Endothelial cell (in vitro differentiated cells): ENCODE measurements around the gene PRADC1. TPM values are rescaled to one million over a fixed set of nuclear protein-coding genes. Genes with fewer than 3 reads are reported as not detected.

Experiments used
- DNase-seq: peaks from one replicate; pipeline ENCODE4 v3.0.0; 2021; ENCODE audit warnings: low spot score
- H3K27ac Mint-ChIP-seq: one replicate; pipeline ENCODE4 v1.8.0; 2021; ENCODE audit warnings: mixed read lengths, inconsistent platforms; ENCODE audit not compliant: unreplicated experiment
- H3K27me3 Mint-ChIP-seq: one replicate; pipeline ENCODE4 v1.8.0; 2021; ENCODE audit warnings: mild to moderate bottlenecking, moderate library complexity, mixed read lengths, inconsistent platforms; ENCODE audit not compliant: unreplicated experiment
- H3K36me3 Mint-ChIP-seq: one replicate; pipeline ENCODE4 v1.8.0; 2021; ENCODE audit warnings: mild to moderate bottlenecking, low read depth, mixed read lengths, inconsistent platforms; ENCODE audit not compliant: unreplicated experiment
- H3K4me1 Mint-ChIP-seq: one replicate; pipeline ENCODE4 v1.8.0; 2021; ENCODE audit warnings: mild to moderate bottlenecking, mixed read lengths, inconsistent platforms; ENCODE audit not compliant: unreplicated experiment
- H3K4me3 Mint-ChIP-seq: one replicate; pipeline ENCODE4 v1.8.0; 2021; ENCODE audit warnings: mild to moderate bottlenecking, mixed read lengths, inconsistent platforms; ENCODE audit not compliant: unreplicated experiment
- H3K9me3 Mint-ChIP-seq: one replicate; pipeline ENCODE4 v1.8.0; 2021; ENCODE audit warnings: mixed read lengths, inconsistent platforms; ENCODE audit not compliant: unreplicated experiment
- CTCF ChIP-seq: fragments of 200-600 bp; sonication (generic); IDR thresholded peaks from one replicate; pipeline ENCODE4 v1.5.0; 2021; ENCODE audit warnings: antibody characterized with exemption; ENCODE audit not compliant: unreplicated experiment
- total RNA-seq: library from RNA; stranded (reverse); fragmentation: NEBNext Ultra II Directional; extraction: Animal tissue kit (Norgen Biotek cat#: 25700); gene quantifications from one replicate; pipeline ENCODE4 v1.2.1, GENCODE V29; 2021; ENCODE audit not compliant: unreplicated experiment

The PRADC1 gene
- total RNA-seq, 1 donor from 2014 or later = 24.1 TPM

- peak overlapping the region; percentile 15 for H3K4me3 Mint-ChIP-seq
- H3K9me3 Mint-ChIP-seq = no peaks in the 10 kb centered on the region
- no peak for DNase-seq
- H3K4me1 Mint-ChIP-seq = peaks cover 6% of the 10 kb centered on the region
- peaks cover 9% of the 10 kb centered on the region for H3K27me3 Mint-ChIP-seq
- no peak overlapping the region for H3K27ac Mint-ChIP-seq
- no peak for TF ChIP-seq CTCF
- H3K36me3 Mint-ChIP-seq = peaks cover 18% of the 10 kb centered on the region
Measured at GRCh38 chr2:73228631-73229030, 4.4 kb downstream of the PRADC1 start.

- TF ChIP-seq CTCF = no peak
- no peak for DNase-seq
- Mint-ChIP-seq H3K27me3 (peaks cover 4% of the 10 kb centered on the region), H3K4me3 (no peak overlapping the region), H3K36me3 (peaks cover 21% of the 10 kb centered on the region), H3K27ac (no peak overlapping the region), H3K9me3 (no peaks in the 10 kb centered on the region), H3K4me1 (peaks cover 3% of the 10 kb centered on the region)
Measured at GRCh38 chr2:73227086-73227485, 6.0 kb downstream of the PRADC1 start.

GRCh38 chr2:73225513-73226360 lies 7.3 kb downstream of the PRADC1 start:
- Mint-ChIP-seq H3K4me3 (no peak overlapping the region), H3K27me3 (peaks cover 3% of the 10 kb centered on the region), H3K27ac (no peak overlapping the region), H3K36me3 (peaks cover 31% of the 10 kb centered on the region), H3K4me1 (peaks cover 3% of the 10 kb centered on the region), H3K9me3 (no peaks in the 10 kb centered on the region)
- DNase-seq = no peak
- TF ChIP-seq CTCF = no peak

GRCh38 chr2:73223821-73224220 lies 9.2 kb downstream of the PRADC1 start:
- DNase-seq = no peak
- Mint-ChIP-seq H3K36me3 (peaks cover 25% of the 10 kb centered on the region), H3K27me3 (no peaks in the 10 kb centered on the region), H3K9me3 (no peaks in the 10 kb centered on the region), H3K4me1 (peaks cover 3% of the 10 kb centered on the region), H3K4me3 (no peak overlapping the region), H3K27ac (no peak overlapping the region)
- no peak for TF ChIP-seq CTCF

- Mint-ChIP-seq H3K27ac (no peak overlapping the region), H3K4me1 (peaks cover 19% of the 10 kb centered on the region), H3K36me3 (peaks cover 20% of the 10 kb centered on the region), H3K27me3 (peaks cover 1% of the 10 kb centered on the region), H3K4me3 (no peak overlapping the region), H3K9me3 (no peaks in the 10 kb centered on the region)
- TF ChIP-seq CTCF = no peak
- no peak for DNase-seq
Measured at GRCh38 chr2:73218298-73218697, 14.7 kb downstream of the PRADC1 start.
